Esophagus muscularis mucosa (tissue), 3 donors: Measurements from ENCODE around the gene GALNT7.

Experiments
- POLR2A ChIP-seq: fragments of 450-650 bp; IDR thresholded peaks from one replicate; pipeline ENCODE4 v1.6.1; 2017; ENCODE audit warnings: antibody characterized with exemption, moderate library complexity, mild to moderate bottlenecking, low read depth
- TF ChIP-seq, protein P1 (sequence below), 3 experiments: fragments of 200-600 bp in 2 of 3; fragments of 450-650 bp in 1 of 3; sonication (generic) in 2 of 3; IDR thresholded peaks; one replicate each; pipeline ENCODE4 v1.5.1; 2017 to 2019; ENCODE audit warnings: antibody characterized with exemption in 3 of 3, mild to moderate bottlenecking in 2 of 3, moderate library complexity in 1 of 3

DNA sequence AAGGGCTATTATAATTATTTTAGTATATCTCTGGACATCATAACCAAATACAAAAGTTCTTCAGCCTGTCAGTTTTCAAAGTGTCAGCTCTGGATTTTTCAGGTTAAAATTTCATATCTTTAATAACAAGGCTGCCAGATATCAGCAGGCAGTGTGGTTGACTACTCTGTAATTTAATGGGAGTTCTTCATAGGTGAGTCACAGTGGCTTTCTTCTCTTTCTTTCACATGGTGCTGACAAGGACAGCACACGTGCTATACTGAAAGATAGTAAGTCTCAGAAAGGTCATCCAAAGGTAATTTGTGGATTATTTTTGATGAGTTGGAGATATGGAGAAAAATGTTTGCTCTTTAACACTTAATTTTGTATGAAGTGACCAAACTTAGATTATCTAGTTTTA is 43.2 kb downstream of the GALNT7 start:
- no peak for TF ChIP-seq POLR2A
- TF ChIP-seq, protein P1, sequence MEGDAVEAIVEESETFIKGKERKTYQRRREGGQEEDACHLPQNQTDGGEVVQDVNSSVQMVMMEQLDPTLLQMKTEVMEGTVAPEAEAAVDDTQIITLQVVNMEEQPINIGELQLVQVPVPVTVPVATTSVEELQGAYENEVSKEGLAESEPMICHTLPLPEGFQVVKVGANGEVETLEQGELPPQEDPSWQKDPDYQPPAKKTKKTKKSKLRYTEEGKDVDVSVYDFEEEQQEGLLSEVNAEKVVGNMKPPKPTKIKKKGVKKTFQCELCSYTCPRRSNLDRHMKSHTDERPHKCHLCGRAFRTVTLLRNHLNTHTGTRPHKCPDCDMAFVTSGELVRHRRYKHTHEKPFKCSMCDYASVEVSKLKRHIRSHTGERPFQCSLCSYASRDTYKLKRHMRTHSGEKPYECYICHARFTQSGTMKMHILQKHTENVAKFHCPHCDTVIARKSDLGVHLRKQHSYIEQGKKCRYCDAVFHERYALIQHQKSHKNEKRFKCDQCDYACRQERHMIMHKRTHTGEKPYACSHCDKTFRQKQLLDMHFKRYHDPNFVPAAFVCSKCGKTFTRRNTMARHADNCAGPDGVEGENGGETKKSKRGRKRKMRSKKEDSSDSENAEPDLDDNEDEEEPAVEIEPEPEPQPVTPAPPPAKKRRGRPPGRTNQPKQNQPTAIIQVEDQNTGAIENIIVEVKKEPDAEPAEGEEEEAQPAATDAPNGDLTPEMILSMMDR (IDR thresholded peaks at IDR 0.05): no peak
